Measurements from ENCODE around the gene CA5A. TPM values are rescaled to one million over a fixed set of nuclear protein-coding genes. Genes with fewer than 3 reads are reported as not detected.

Gene CA5A
- total and polyA plus RNA-seq, 2 of the 13 experiments (the other 11 are each of a cell fraction or from before 2014, with no cell fraction given), result 66.8 to 106 TPM

DNA sequence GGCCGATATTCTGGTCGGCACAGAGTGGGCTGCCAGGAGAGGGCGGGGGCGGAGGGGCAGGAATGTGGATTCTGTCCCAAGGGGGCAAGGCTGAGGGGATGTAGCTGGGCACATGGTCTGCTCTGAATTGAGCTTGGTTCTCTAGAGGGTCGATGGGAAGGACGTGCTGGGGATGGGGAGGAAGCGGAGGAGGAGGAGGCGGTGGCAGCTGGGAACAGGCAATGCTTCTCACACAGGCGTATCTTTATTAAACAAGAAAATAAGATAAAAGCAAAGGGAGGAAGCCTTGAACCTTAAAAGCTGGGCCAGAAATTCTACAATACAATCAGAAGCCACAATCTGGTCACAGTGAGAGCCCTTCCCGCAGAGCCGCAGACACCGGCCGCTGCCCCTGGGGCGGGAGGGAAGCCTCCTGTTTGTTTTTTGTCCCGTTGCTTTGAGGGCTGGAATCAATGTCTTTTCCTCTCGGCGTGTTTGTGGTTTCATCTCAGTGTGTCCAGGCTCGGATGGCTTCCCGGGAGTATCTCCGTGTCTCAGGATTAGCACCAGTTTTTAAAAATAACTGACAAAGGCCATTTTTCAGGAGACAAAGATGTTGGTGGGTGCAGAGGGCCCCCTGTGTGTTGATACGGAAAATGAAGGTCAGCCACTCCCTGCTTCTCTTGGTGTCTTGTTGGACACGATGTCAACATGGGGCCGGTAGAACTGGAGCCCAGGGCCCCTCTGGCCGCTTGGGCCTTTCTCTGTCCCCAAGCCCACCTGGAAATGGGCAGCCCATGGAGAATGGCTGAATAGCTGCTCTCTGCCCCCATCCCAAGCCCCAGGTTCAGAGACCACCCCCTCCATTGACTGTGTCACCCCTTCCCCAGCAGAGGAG, 54.8 kb downstream of the CA5A start:
- WGBS (ENCODE audit: low lambda C conversion rate), result 13% methylated on average over 23 of the region's 24 CpGs
- TF ChIP-seq PAF1 (CRISPR knock-in tag; IDR thresholded peaks at IDR 0.05), result 0 out of 2 replicates have a peak, but pooled peaks have one; percentile 33
- peak; percentile 17; the same call in 1 of the 2 replicates for TF ChIP-seq MYC (CRISPR knock-in tag; IDR thresholded peaks at IDR 0.05; ENCODE audit: borderline replicate concordance)
- TF ChIP-seq KDM4B (CRISPR knock-in tag; IDR thresholded peaks at IDR 0.05), result no peak
- TF ChIP-seq, protein P1, sequence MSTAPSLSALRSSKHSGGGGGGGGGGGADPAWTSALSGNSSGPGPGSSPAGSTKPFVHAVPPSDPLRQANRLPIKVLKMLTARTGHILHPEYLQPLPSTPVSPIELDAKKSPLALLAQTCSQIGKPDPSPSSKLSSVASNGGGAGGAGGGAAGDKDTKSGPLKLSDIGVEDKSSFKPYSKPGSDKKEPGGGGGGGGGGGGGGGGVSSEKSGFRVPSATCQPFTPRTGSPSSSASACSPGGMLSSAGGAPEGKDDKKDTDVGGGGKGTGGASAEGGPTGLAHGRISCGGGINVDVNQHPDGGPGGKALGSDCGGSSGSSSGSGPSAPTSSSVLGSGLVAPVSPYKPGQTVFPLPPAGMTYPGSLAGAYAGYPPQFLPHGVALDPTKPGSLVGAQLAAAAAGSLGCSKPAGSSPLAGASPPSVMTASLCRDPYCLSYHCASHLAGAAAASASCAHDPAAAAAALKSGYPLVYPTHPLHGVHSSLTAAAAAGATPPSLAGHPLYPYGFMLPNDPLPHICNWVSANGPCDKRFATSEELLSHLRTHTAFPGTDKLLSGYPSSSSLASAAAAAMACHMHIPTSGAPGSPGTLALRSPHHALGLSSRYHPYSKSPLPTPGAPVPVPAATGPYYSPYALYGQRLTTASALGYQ (CRISPR knock-in tag; IDR thresholded peaks at IDR 0.05), result 0 out of 2 replicates have a peak, but pooled peaks have one; percentile 22
- 0 out of 2 replicates have a peak, but pooled peaks have one; percentile 16 for TF ChIP-seq NR2F6 (IDR thresholded peaks at IDR 0.05)
- TF ChIP-seq NR2F6 (CRISPR knock-in tag; IDR thresholded peaks at IDR 0.05), result 0 out of 2 replicates have a peak, but pooled peaks have one; percentile 14
- TF ChIP-seq, protein P2, sequence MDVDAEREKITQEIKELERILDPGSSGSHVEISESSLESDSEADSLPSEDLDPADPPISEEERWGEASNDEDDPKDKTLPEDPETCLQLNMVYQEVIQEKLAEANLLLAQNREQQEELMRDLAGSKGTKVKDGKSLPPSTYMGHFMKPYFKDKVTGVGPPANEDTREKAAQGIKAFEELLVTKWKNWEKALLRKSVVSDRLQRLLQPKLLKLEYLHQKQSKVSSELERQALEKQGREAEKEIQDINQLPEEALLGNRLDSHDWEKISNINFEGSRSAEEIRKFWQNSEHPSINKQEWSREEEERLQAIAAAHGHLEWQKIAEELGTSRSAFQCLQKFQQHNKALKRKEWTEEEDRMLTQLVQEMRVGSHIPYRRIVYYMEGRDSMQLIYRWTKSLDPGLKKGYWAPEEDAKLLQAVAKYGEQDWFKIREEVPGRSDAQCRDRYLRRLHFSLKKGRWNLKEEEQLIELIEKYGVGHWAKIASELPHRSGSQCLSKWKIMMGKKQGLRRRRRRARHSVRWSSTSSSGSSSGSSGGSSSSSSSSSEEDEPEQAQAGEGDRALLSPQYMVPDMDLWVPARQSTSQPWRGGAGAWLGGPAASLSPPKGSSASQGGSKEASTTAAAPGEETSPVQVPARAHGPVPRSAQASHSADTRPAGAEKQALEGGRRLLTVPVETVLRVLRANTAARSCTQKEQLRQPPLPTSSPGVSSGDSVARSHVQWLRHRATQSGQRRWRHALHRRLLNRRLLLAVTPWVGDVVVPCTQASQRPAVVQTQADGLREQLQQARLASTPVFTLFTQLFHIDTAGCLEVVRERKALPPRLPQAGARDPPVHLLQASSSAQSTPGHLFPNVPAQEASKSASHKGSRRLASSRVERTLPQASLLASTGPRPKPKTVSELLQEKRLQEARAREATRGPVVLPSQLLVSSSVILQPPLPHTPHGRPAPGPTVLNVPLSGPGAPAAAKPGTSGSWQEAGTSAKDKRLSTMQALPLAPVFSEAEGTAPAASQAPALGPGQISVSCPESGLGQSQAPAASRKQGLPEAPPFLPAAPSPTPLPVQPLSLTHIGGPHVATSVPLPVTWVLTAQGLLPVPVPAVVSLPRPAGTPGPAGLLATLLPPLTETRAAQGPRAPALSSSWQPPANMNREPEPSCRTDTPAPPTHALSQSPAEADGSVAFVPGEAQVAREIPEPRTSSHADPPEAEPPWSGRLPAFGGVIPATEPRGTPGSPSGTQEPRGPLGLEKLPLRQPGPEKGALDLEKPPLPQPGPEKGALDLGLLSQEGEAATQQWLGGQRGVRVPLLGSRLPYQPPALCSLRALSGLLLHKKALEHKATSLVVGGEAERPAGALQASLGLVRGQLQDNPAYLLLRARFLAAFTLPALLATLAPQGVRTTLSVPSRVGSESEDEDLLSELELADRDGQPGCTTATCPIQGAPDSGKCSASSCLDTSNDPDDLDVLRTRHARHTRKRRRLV (CRISPR knock-in tag; IDR thresholded peaks at IDR 0.05), result 0 out of 2 replicates have a peak, but pooled peaks have one; percentile 28
- TF ChIP-seq, protein P3, sequence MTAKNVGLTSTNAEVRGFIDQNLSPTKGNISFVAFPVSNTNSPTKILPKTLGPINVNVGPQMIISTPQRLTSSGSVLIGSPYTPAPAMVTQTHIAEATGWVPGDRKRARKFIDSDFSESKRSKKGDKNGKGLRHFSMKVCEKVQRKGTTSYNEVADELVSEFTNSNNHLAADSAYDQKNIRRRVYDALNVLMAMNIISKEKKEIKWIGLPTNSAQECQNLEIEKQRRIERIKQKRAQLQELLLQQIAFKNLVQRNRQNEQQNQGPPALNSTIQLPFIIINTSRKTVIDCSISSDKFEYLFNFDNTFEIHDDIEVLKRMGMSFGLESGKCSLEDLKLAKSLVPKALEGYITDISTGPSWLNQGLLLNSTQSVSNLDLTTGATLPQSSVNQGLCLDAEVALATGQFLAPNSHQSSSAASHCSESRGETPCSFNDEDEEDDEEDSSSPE (CRISPR knock-in tag; IDR thresholded peaks at IDR 0.05), result 0 out of 2 replicates have a peak, but pooled peaks have one; percentile 18
- TF ChIP-seq ZBTB7B (CRISPR knock-in tag; IDR thresholded peaks at IDR 0.05), result peak; percentile 58; the same call in 1 of the 2 replicates
- peak; percentile 35; the same call in 1 of the 2 replicates for TF ChIP-seq KDM5B (CRISPR knock-in tag; IDR thresholded peaks at IDR 0.05; ENCODE audit: borderline replicate concordance)
- peak; percentile 43; the same call in 1 of the 2 replicates for TF ChIP-seq AKAP8 (CRISPR knock-in tag; IDR thresholded peaks at IDR 0.05)
- peak; percentile 6; the same call in 1 of the 2 replicates for TF ChIP-seq FOSL2 (CRISPR knock-in tag; IDR thresholded peaks at IDR 0.05)

More for the DNA sequence above, 54.8 kb downstream of the CA5A start:
- H4K20me1 ChIP-seq (ENCODE audit: insufficient read depth, low read length), result no peaks in the 10 kb centered on the region
- no peaks in the 10 kb centered on the region for H3K79me2 ChIP-seq (ENCODE audit: insufficient read depth, low read length)
- peaks cover 84% of the 10 kb centered on the region for H3K4me1 ChIP-seq (ENCODE audit: insufficient read depth, low read length)
- peak overlapping the region; percentile 6 to 46 (median 39); a peak in 4 of 6 replicates for H3K4me3 ChIP-seq (replicated peaks in 1 of 3; ENCODE audit: insufficient read depth in 1 of 3, low read depth in 2 of 3, low read length in 3 of 3)
- peak; percentile 34 for ATAC-seq
- ChIA-PET CTCF (ENCODE audit: low intra/inter-chr PET ratio, low total read pairs) (no interaction called here), POLR2A (interaction anchor here (0.9 to 2.4 kb wide), 4 partner anchors 10 to 103 kb away, joined by 3 to 10 read pairs (median 5); partner anchors contain the start of gene BANP)
- no peaks in the 10 kb centered on the region for H3K9me3 ChIP-seq (ENCODE audit: low read length)
- in situ Hi-C loops (cut with HindIII; ENCODE audit: extremely low pct_ligation_motif_present, low pct_unique_long_range_greater_than_20kb) (no loop called here), intact Hi-C loops (cut with micrococcal nuclease; ENCODE audit: unreplicated experiment) (no loop called here)
- H3K36me3 ChIP-seq (replicated peaks in 1 of 2; ENCODE audit: control insufficient read depth in 1 of 2, insufficient read depth in 2 of 2, low read length in 2 of 2), result no peaks in the 10 kb centered on the region
- peak; percentile 37 for FAIRE-seq
- no TSS peak for BruUV-seq (replicated peaks)
- no peak for DNase-seq (ENCODE audit: low spot score)
- no peaks in the 10 kb centered on the region for H3K27me3 ChIP-seq (ENCODE audit: control insufficient read depth in 1 of 2, insufficient read depth in 2 of 2, low read length in 2 of 2)
- peak overlapping the region; percentile 13 for H3K27ac ChIP-seq (ENCODE audit: extremely low read length, insufficient read depth, low read length)
- peak overlapping the region; percentile 79 for H3K4me2 ChIP-seq (ENCODE audit: low read depth, low read length)
- H3K9ac ChIP-seq (ENCODE audit: insufficient read depth, low read depth, low read length), result no peak overlapping the region
- no peak overlapping the region for H2AFZ ChIP-seq (ENCODE audit: low read length)
